NB4 (cell line): ENCODE results near the gene PLA2G6.

Experiments used
- MYC ChIP-seq: IDR thresholded peaks from 2 replicates; pipeline ENCODE4 v1.6.1; 2011; ENCODE audit warnings: low read depth, low read length
- POLR2A ChIP-seq: IDR thresholded peaks from 2 replicates; pipeline ENCODE4 v1.6.1; 2011; ENCODE audit warnings: mild to moderate bottlenecking; ENCODE audit not compliant: insufficient read length; ENCODE audit errors: extremely low read depth
- TF ChIP-seq, protein P1 (sequence below): IDR thresholded peaks from one replicate; pipeline ENCODE4 v1.5.1; 2012; ENCODE audit warnings: low read depth, low read length
- TF ChIP-seq, protein P2 (sequence below): IDR thresholded peaks from 2 replicates; pipeline ENCODE4 v1.6.1; 2011; ENCODE audit warnings: low read depth, low read length

DNA sequence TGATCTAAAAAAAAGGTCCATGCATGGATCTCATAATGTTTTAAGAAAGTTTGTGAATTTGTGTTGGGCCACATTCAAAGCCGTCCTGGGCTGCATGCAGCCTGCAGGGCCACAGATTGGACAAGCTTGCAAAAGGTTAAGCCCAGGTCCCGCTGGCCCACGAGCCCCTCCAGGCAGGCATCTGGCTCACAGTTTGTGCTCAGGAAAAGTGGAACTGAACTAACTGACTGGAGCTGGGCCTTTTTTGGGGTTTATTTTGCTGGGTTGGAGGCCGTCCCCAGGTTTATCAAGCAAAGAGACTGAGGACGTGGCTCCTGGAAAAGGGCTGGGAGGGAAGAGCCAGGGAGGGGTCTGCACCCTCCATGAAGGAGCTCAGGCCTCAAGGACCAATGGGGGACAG is 39.0 kb downstream of the PLA2G6 start:
- TF ChIP-seq, protein P1, sequence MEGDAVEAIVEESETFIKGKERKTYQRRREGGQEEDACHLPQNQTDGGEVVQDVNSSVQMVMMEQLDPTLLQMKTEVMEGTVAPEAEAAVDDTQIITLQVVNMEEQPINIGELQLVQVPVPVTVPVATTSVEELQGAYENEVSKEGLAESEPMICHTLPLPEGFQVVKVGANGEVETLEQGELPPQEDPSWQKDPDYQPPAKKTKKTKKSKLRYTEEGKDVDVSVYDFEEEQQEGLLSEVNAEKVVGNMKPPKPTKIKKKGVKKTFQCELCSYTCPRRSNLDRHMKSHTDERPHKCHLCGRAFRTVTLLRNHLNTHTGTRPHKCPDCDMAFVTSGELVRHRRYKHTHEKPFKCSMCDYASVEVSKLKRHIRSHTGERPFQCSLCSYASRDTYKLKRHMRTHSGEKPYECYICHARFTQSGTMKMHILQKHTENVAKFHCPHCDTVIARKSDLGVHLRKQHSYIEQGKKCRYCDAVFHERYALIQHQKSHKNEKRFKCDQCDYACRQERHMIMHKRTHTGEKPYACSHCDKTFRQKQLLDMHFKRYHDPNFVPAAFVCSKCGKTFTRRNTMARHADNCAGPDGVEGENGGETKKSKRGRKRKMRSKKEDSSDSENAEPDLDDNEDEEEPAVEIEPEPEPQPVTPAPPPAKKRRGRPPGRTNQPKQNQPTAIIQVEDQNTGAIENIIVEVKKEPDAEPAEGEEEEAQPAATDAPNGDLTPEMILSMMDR: no peak
- TF ChIP-seq POLR2A (no peak), MYC (no peak)
- TF ChIP-seq, protein P2, sequence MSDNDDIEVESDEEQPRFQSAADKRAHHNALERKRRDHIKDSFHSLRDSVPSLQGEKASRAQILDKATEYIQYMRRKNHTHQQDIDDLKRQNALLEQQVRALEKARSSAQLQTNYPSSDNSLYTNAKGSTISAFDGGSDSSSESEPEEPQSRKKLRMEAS: no peak
